Muscle layer of colon (tissue), 2 donors: Measurements from ENCODE around the gene PCDHB10.
"Not testable (repeated sequence)": the region's sequence is repeated elsewhere in the genome, so short reads cannot be mapped to it uniquely, and the experiment has no call there.

Experiments
- H3K27ac ChIP-seq: one replicate; pipeline ENCODE4 v1.7.0; 2013; ENCODE audit warnings: low read depth, mild to moderate bottlenecking, low read length, moderate library complexity
- H3K27me3 ChIP-seq, 2 donors: one replicate each; pipeline ENCODE4 v1.7.0; 2013; ENCODE audit warnings: low read length in 2 of 2, mild to moderate bottlenecking in 2 of 2; ENCODE audit not compliant: insufficient read depth in 2 of 2, control insufficient read depth in 1 of 2
- H3K36me3 ChIP-seq: one replicate; pipeline ENCODE4 v1.7.0; 2013; ENCODE audit warnings: mild to moderate bottlenecking, low read length; ENCODE audit not compliant: insufficient read depth
- H3K4me1 ChIP-seq: one replicate; pipeline ENCODE4 v1.7.0; 2013; ENCODE audit warnings: mild to moderate bottlenecking, low read length; ENCODE audit not compliant: insufficient read depth
- H3K4me3 ChIP-seq, 2 donors: one replicate each; pipeline ENCODE4 v1.7.0; 2013; ENCODE audit warnings: low read length in 2 of 2, low read depth in 1 of 2, mild to moderate bottlenecking in 1 of 2, moderate library complexity in 1 of 2
- H3K9ac ChIP-seq: one replicate; pipeline ENCODE4 v1.7.0; 2013; ENCODE audit warnings: low read length
- H3K9me3 ChIP-seq: one replicate; pipeline ENCODE4 v1.7.0; 2013; ENCODE audit warnings: mild to moderate bottlenecking, low read length
- donor health status: abdominal sarcoma.
- donor health status: Adenocarcinoma of cecum.

PCDHB10 gene

DNA sequence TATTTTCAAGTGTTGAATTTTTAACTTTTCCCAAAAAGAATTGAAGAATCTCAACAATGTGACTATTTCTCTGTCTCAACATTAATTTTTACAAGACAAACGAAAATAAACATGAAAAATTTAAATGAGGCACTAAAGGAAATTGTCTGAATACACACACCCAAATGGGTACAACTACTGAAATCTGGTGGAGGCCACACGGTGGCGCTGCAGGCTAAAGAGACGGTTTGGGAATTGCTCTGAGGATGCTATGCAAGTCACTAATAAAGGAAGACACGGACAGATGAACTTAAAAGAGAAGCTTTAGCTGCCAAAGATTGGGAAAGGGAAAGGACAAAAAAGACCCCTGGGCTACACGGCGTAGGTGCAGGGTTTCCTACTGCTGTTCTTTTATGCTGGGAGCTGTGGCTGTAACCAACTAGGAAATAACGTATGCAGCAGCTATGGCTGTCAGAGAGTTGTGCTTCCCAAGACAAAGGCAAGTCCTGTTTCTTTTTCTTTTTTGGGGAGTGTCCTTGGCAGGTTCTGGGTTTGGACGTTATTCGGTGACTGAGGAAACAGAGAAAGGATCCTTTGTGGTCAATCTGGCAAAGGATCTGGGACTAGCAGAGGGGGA is at the start of gene PCDHB10:
Gene PCDHB10, plus strand, starts transcription at position 244 of the 616 bp plus-strand sequence. Its CDS starts 200 bp downstream, at position 444.
- H3K9ac ChIP-seq = no peak within 1 kb of the TSS
- H3K36me3 ChIP-seq = no peaks in the 10 kb centered on the region
- H3K4me3 ChIP-seq = peak within 1 kb of the TSS in 1 of 2 donors; percentile 33
- H3K9me3 ChIP-seq = peaks cover 13% of the 10 kb centered on the region
- no peaks in the 10 kb centered on the region for H3K27me3 ChIP-seq
- no peak within 1 kb of the TSS for H3K27ac ChIP-seq
- no peaks in the 10 kb centered on the region for H3K4me1 ChIP-seq

DNA sequence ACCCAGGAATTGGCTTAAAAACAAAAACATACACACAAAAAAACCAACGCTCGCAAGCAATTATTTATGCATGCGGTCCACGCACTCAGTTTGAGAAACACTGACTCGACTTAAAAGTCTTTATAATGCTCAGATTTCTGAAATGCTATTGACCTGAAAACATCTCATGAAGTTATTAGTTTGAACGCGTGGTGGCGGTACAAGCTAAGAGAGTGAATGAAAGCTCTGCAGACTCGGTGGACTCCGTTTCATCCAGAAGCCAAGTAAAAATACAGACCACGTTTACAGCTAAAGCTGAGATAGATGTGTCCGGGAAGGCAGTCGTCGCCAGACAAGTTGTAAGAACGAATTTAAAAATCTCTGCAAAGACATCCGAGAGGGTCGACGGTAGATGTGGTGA is 42.3 kb upstream of the PCDHB10 start, which contains the start of gene PCDHB6:
Gene PCDHB6, plus strand, starts transcription at position 246 of the 400 bp plus-strand sequence. CDS start 201 bp downstream, outside the sequence.
- Histone ChIP-seq H3K4me1 (no peaks in the 10 kb centered on the region), H3K27ac (no peak within 1 kb of the TSS), H3K4me3 (peak within 1 kb of the TSS in 1 of 2 donors; percentile 52), H3K9ac (no peak within 1 kb of the TSS), H3K36me3 (no peaks in the 10 kb centered on the region), H3K27me3 (no peaks in the 10 kb centered on the region), H3K9me3 (peaks cover 32% of the 10 kb centered on the region)

DNA sequence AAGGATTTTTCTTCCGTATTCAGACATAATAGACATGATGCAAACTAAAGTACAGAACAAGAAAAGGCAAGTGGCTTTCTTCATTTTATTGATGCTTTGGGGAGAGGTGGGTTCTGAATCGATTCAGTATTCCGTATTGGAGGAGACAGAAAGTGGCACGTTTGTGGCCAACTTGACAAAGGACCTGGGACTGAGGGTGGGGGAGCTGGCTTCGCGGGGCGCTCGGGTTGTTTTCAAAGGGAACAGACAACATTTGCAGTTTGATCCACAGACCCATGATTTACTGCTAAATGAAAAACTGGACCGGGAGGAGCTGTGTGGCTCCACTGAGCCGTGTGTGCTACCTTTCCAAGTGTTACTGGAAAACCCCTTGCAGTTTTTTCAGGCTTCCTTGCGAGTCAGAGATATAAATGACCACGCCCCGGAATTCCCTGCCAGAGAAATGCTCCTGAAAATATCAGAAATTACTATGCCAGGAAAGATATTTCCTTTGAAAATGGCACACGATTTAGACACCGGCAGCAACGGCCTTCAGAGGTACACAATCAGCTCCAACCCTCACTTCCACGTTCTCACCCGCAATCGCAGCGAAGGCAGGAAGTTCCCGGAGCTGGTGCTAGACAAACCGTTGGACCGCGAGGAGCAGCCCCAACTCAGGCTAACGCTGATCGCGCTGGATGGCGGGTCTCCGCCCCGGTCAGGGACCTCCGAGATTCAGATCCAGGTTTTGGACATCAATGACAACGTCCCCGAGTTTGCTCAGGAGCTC is 41.7 kb upstream of the PCDHB10 start:
- H3K9ac ChIP-seq = no peak overlapping the region
- no peaks in the 10 kb centered on the region for H3K27me3 ChIP-seq
- H3K27ac ChIP-seq = no peak overlapping the region
- peak overlapping the region in 1 of 2 donors; percentile 52 for H3K4me3 ChIP-seq
- H3K4me1 ChIP-seq = no peaks in the 10 kb centered on the region
- peaks cover 26% of the 10 kb centered on the region for H3K9me3 ChIP-seq
- H3K36me3 ChIP-seq = no peaks in the 10 kb centered on the region

DNA sequence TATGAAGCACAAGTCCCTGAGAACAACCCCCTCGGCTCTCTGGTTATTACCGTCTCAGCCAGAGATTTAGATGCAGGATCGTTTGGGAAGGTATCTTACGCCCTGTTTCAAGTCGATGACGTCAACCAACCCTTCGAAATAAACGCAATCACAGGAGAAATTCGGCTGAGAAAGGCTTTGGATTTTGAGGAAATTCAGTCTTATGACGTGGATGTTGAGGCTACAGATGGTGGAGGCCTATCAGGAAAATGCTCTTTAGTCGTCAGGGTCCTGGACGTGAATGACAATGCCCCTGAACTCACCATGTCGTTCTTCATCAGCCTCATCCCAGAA is 41.2 kb upstream of the PCDHB10 start:
- Histone ChIP-seq H3K4me3 (peak overlapping the region in 1 of 2 donors; percentile 23), H3K9me3 (peaks cover 26% of the 10 kb centered on the region), H3K36me3 (no peaks in the 10 kb centered on the region), H3K4me1 (no peaks in the 10 kb centered on the region), H3K27me3 (no peaks in the 10 kb centered on the region), H3K27ac (no peak overlapping the region), H3K9ac (no peak overlapping the region)

DNA sequence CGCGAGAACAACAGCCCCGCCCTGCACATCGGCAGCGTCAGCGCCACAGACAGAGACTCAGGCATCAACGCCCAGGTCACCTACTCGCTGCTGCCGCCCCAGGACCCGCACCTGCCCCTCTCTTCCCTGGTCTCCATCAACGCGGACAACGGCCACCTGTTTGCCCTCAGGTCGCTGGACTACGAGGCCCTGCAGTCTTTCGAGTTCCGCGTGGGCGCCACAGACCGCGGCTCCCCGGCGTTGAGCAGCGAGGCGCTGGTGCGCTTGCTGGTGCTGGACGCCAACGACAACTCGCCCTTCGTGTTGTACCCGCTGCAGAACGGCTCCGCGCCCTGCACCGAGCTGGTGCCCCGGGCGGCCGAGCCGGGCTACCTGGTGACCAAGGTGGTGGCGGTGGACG is 40.5 kb upstream of the PCDHB10 start:
- peaks cover 28% of the 10 kb centered on the region for H3K9me3 ChIP-seq
- not testable (repeated sequence) for H3K27me3 ChIP-seq, H3K27ac ChIP-seq, H3K4me3 ChIP-seq, H3K36me3 ChIP-seq, H3K9ac ChIP-seq, H3K4me1 ChIP-seq

DNA sequence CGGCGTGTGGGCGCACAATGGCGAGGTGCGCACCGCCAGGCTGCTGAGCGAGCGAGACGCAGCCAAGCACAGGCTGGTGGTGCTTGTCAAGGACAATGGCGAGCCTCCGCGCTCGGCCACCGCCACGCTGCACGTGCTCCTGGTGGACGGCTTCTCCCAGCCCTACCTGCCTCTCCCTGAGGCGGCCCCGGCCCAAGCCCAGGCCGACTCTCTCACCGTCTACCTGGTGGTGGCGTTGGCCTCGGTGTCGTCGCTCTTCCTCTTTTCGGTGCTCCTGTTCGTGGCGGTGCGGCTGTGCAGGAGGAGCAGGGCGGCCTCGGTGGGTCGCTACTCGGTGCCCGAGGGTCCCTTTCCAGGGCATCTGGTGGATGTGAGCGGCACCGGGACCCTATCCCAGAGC is 40.1 kb upstream of the PCDHB10 start:
- H3K4me1 ChIP-seq, H3K4me3 ChIP-seq, H3K36me3 ChIP-seq, H3K27me3 ChIP-seq, H3K9ac ChIP-seq, H3K27ac ChIP-seq: not testable (repeated sequence)
- peaks cover 32% of the 10 kb centered on the region for H3K9me3 ChIP-seq

DNA sequence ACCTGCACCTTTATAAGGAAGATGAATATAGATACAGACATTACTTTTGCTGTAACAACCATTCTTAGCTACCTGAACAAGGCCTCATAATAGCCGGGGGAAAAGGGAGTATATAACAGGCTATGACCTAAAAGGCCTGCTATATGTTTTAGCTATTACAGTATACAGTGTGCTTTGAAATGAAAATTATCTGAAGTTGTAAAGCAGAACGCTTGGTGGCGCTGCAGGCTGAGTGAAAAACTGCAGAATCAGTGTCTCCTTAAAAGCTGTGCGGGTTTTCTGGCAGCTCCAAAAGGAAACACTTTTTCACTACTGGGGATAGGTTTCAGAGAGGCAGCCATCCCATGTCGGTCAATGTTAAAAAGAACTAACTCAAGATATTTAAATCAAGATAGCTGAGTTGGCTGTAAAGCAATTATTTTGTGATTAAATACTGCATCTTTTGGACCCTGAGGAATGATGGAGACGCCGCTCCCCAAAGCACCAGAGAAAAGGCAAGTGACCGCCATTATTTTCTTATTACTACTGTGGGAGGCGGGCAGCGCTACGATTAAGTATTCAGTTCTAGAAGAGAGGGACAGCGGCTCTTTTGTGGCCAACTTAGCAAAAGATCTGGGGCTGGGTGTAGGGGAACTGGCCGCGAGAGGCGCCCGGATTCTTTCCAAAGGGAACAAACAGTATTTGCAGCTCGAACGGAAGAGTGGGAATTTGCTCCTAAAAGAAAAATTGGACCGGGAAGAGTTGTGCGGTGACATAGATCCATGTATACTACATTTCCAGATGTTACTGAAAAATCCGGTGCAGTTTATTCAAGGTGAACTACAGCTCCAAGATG is 36.4 kb upstream of the PCDHB10 start:
- Histone ChIP-seq H3K9me3 (peaks cover 27% of the 10 kb centered on the region), H3K4me1 (no peaks in the 10 kb centered on the region), H3K27me3 (no peaks in the 10 kb centered on the region), H3K27ac (no peak overlapping the region), H3K9ac (no peak overlapping the region), H3K4me3 (no peak overlapping the region), H3K36me3 (no peaks in the 10 kb centered on the region)

DNA sequence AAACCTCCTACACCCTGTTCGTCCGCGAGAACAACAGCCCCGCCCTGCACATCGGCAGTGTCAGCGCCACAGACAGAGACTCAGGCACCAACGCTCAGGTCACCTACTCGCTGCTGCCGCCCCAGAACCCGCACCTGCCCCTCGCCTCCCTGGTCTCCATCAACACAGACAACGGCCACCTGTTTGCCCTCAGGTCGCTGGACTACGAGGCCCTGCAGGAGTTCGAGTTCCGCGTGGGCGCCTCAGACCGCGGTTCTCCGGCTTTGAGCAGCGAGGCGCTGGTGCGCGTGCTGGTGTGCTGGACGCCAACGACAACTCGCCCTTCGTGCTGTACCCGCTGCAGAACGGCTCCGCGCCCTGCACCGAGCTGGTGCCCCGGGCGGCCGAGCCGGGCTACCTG is 34.8 kb upstream of the PCDHB10 start:
- not testable (repeated sequence) for H3K27ac ChIP-seq, H3K9ac ChIP-seq, H3K4me1 ChIP-seq, H3K27me3 ChIP-seq, H3K36me3 ChIP-seq, H3K4me3 ChIP-seq
- H3K9me3 ChIP-seq = peaks cover 19% of the 10 kb centered on the region

DNA sequence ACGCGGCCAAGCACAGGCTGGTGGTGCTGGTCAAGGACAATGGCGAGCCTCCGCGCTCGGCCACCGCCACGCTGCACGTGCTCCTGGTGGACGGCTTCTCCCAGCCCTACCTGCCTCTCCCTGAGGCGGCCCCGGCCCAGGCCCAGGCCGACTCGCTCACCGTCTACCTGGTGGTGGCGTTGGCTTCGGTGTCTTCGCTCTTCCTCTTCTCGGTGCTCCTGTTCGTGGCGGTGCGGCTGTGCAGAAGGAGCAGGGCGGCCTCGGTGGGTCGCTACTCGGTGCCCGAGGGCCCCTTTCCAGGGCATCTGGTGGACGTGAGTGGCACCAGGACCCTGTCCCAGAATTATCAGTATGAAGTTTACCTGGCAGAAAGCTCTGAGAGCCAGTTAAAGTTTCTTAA is 34.3 kb upstream of the PCDHB10 start:
- H3K27me3 ChIP-seq, H3K4me1 ChIP-seq, H3K27ac ChIP-seq, H3K36me3 ChIP-seq, H3K9ac ChIP-seq, H3K4me3 ChIP-seq: not testable (repeated sequence)
- H3K9me3 ChIP-seq = peaks cover 19% of the 10 kb centered on the region

DNA sequence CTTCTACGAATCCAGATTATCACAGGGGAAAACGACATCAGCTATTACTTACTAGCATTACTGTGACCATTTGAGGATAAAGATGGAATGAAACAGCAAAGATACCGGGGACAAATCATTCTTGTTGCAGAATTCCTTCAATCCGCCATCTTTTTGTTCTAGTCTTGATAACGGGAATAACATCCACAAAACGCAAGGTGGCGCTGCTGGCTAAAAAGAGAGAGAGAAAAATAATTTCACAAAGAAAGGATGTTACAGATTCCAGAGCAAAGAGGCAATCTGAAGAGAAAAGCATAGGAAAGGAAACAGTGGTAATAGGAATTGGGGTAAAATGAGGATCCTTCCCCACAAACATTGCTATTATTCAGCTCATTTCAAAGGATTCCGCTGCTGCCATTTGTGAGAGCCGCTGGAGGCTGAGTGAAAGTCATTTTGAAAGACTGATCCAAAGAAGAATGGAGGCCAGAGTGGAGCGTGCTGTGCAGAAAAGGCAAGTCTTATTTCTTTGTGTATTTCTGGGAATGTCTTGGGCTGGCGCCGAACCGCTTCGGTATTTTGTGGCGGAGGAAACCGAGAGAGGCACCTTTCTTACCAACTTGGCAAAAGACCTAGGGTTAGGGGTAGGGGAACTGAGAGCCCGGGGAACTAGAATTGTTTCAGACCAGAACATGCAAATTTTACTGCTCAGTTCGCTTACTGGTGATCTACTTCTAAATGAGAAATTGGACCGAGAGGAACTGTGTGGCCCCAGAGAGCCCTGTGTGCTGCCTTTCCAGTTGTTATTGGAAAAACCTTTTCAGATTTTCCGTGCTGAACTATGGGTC is 19.6 kb upstream of the PCDHB10 start, which contains the start of gene PCDHB7:
Gene PCDHB7, plus strand, starts transcription at position 264 of the 824 bp plus-strand sequence. Its CDS starts 192 bp downstream, at position 456.
- Histone ChIP-seq H3K9ac (no peak within 1 kb of the TSS), H3K27me3 (peaks cover 0 to 4% of the 10 kb centered on the region in 2 donors), H3K4me1 (no peaks in the 10 kb centered on the region), H3K9me3 (peaks cover 25% of the 10 kb centered on the region), H3K36me3 (no peaks in the 10 kb centered on the region), H3K27ac (no peak within 1 kb of the TSS), H3K4me3 (peak within 1 kb of the TSS in 1 of 2 donors; percentile 49)
